CD8-positive, alpha-beta memory T cell (primary cell): ENCODE data around the gene TNNT3. TPM values are rescaled to one million over a fixed set of nuclear protein-coding genes. Genes with fewer than 3 reads are reported as not detected.
"Not testable (repeated sequence)": the region's sequence is repeated elsewhere in the genome, so short reads cannot be mapped to it uniquely, and the experiment has no call there.

Experiments used
- CTCF ChIA-PET: fragments of 350-600 bp; sonication (Branson Sonifier 250); formaldehyde crosslinking; loops from one replicate; lab custom pipeline; 2021; ENCODE audit warnings: antibody characterized with exemption; lab: Charles Lee
- POLR2A ChIA-PET: fragments of 350-600 bp; sonication (Branson Sonifier 250); formaldehyde crosslinking; loops from one replicate; lab custom pipeline; 2021; ENCODE audit warnings: antibody characterized with exemption; lab: Charles Lee
- DNase-seq, 5 donors: peaks; one replicate each; pipeline versions ENCODE4 v3.0.0 to v3.0.0-alpha.2; 2020 to 2022; ENCODE audit warnings: mixed read lengths in 1 of 5
- H3K27ac ChIP-seq: one replicate; pipeline ENCODE4 v1.7.0; 2013; ENCODE audit warnings: low read depth, mild to moderate bottlenecking, low read length, moderate library complexity
- H3K27me3 ChIP-seq: 2 replicates; pipeline ENCODE4 v1.7.0; 2013; ENCODE audit warnings: low read length, mild to moderate bottlenecking; ENCODE audit not compliant: insufficient read depth, poor library complexity, severe bottlenecking
- H3K36me3 ChIP-seq: 2 replicates; pipeline ENCODE4 v1.7.0; 2013; ENCODE audit warnings: mild to moderate bottlenecking, low read length, moderate library complexity; ENCODE audit not compliant: insufficient read depth
- H3K4me1 ChIP-seq: 2 replicates; pipeline ENCODE4 v1.7.0; 2013; ENCODE audit warnings: mild to moderate bottlenecking, low read length, moderate library complexity; ENCODE audit not compliant: insufficient read depth
- H3K4me3 ChIP-seq: 2 replicates; pipeline ENCODE4 v1.7.0; 2013; ENCODE audit warnings: mild to moderate bottlenecking, low read length
- H3K9me3 ChIP-seq: 2 replicates; pipeline ENCODE4 v1.7.0; 2013; ENCODE audit warnings: mild to moderate bottlenecking, low read length
- H3K27ac Mint-ChIP-seq, 8 donors: one replicate each; pipeline ENCODE4 v1.8.0; 2020 to 2021; ENCODE audit warnings: mixed read lengths in 8 of 8, mild to moderate bottlenecking in 6 of 8, inconsistent platforms in 3 of 8, moderate library complexity in 3 of 8
- H3K27me3 Mint-ChIP-seq, 2 donors: one replicate each; pipeline ENCODE4 v1.8.0; 2020 to 2021; ENCODE audit warnings: mixed read lengths in 2 of 2, mild to moderate bottlenecking in 1 of 2, moderate library complexity in 1 of 2
- H3K36me3 Mint-ChIP-seq, 3 donors: one replicate each; pipeline ENCODE4 v1.8.0; 2020 to 2021; ENCODE audit warnings: mixed read lengths in 3 of 3, inconsistent platforms in 1 of 3, mild to moderate bottlenecking in 1 of 3
- H3K4me1 Mint-ChIP-seq, 3 donors: one replicate each; pipeline ENCODE4 v1.8.0; 2020 to 2021; ENCODE audit warnings: mixed read lengths in 3 of 3, inconsistent platforms in 1 of 3, mild to moderate bottlenecking in 1 of 3
- H3K4me3 Mint-ChIP-seq, 7 donors: one replicate each; pipeline ENCODE4 v1.8.0; 2020 to 2021; ENCODE audit warnings: mixed read lengths in 7 of 7, mild to moderate bottlenecking in 6 of 7, moderate library complexity in 4 of 7, inconsistent platforms in 2 of 7
- H3K9me3 Mint-ChIP-seq, 5 donors: one replicate each; pipeline ENCODE4 v1.8.0; 2020 to 2022; ENCODE audit warnings: mixed read lengths in 5 of 5, mild to moderate bottlenecking in 3 of 5, moderate library complexity in 2 of 5, inconsistent platforms in 1 of 5
- polyA plus RNA-seq: library from polyadenylated mRNA; unstranded; fragments of 300-500 nt; fragmentation: Illumina TruSeq; gene quantifications from one replicate; pipeline ENCODE4 v1.2.3, GENCODE V29; 2021
- total RNA-seq, 2 experiments: library from RNA; stranded (reverse); gene quantifications; one replicate each; pipeline ENCODE4 v1.2.3, GENCODE V29; 2021

TNNT3 gene
- total and polyA plus RNA-seq, 3 experiments from 2014 or later: 1.4 to 1.6 TPM; not detected in 1

GRCh38 chr11:1936072-1936780 is 16.7 kb downstream of the TNNT3 start:
- Mint-ChIP-seq H3K9me3 (peaks cover 0 to 1% (median 0%) of the 10 kb centered on the region in 5 donors), H3K36me3 (peaks cover 0 to 2% (median 0%) of the 10 kb centered on the region in 3 donors), H3K4me1 (peaks cover 4 to 11% (median 6%) of the 10 kb centered on the region in 3 donors), H3K27ac (no peak overlapping the region), H3K4me3 (no peak overlapping the region), H3K27me3 (peaks cover 3 to 9% of the 10 kb centered on the region in 2 donors)
- Histone ChIP-seq H3K9me3 (no peaks in the 10 kb centered on the region), H3K27me3 (no peaks in the 10 kb centered on the region), H3K36me3 (no peaks in the 10 kb centered on the region), H3K27ac (no peak overlapping the region), H3K4me3 (no peak overlapping the region), H3K4me1 (no peaks in the 10 kb centered on the region)
- ChIA-PET CTCF (interaction anchor here (0.7 to 3.0 kb wide), 4 partner anchors 23 to 242 kb away, joined by 3 to 10 read pairs (median 5); partner anchors contain the start of gene SYT8), POLR2A (no interaction called here)
- peak in 1 of 5 donors; percentile 39 for DNase-seq

DNA sequence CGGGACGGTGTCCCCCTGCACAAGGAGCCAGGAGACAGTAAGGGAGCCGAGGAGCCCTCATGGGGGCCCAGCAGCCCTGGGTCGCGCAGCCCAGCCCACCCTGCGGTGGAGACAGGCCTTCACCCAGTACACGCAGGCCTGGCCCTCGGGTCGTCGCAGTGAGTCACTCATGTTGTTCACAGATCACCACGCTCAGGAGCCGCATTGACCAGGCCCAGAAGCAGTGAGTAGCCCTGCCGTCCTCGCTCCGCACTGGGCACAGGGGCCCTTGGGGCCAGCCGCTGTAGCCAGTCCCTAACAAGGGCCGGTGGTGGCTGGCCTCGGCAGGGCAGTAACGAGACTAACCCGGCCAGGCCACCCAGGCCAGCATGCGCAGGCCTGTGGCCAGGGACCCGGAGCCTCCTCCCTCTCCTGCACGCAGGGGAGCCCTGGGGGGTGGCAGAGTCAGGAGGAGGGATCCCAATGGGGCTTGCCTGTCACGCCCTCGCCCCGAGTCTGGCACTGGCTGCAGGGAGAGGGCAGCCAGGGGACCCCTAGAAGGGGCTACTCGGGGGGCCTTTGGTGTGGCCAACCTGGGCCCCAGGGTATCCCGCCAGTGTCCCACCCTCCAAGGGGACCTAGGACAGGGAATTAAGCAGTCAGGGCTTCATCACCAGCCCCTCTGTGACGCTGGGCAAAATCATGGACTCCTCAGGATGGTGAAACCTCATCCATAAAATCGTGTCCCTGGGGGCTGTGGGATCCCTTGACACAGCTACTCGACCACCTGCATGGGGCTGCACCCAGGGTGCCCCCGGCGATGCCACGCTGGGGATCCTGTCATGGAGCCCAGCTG is 17.5 kb downstream of the TNNT3 start:
- Histone ChIP-seq H3K4me3 (no peak overlapping the region), H3K36me3 (no peaks in the 10 kb centered on the region), H3K4me1 (no peaks in the 10 kb centered on the region), H3K9me3 (no peaks in the 10 kb centered on the region), H3K27me3 (no peaks in the 10 kb centered on the region), H3K27ac (no peak overlapping the region)
- Mint-ChIP-seq H3K9me3 (peaks cover 0 to 1% (median 0%) of the 10 kb centered on the region in 5 donors), H3K27ac (no peak overlapping the region), H3K4me1 (peaks cover 4 to 11% (median 6%) of the 10 kb centered on the region in 3 donors), H3K36me3 (peaks cover 0 to 2% (median 0%) of the 10 kb centered on the region in 3 donors), H3K4me3 (no peak overlapping the region), H3K27me3 (peaks cover 3 to 9% of the 10 kb centered on the region in 2 donors)
- CTCF ChIA-PET: no interaction called here
- POLR2A ChIA-PET: no interaction called here
- peak in 1 of 5 donors; percentile 31 for DNase-seq

DNA sequence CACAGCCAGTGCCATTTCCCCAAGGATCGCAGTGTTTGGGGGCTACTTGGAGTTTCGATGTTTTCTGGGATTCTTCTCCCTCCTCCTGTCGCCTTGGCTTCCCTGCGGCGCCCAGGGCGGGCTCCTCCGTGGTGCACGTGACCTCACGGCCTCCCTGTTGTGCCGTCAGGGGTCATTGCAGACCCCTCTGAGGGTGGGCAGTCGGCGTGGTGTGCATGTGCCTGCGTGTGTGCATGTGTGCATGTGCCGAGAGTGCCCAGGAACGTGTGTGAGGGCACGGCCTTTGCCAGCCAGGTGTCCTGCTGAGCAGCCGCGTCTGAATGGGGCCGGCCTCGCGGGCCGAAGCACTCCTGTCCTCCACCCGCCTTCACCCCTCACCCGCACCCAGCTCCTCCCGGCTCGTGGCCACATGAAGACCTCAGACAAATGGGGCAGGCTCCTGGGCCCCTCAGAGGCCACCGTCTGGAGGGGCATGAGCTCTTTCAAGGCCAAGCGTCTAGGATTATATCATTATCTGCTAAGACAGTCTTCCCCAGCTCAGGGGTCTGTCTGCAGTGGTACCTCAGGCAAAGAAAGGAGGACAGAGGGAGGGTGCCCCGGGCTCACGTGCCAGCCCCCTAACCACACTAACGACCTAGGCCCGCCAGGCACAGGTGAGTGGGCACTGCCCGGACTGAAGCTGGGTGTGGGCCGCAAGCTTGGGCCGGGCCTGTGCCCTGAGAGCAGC is 18.3 kb downstream of the TNNT3 start:
- Mint-ChIP-seq H3K36me3 (peaks cover 0 to 2% (median 0%) of the 10 kb centered on the region in 3 donors), H3K4me3 (no peak overlapping the region), H3K4me1 (peaks cover 4 to 11% (median 6%) of the 10 kb centered on the region in 3 donors), H3K27ac (no peak overlapping the region), H3K27me3 (peaks cover 3 to 9% of the 10 kb centered on the region in 2 donors), H3K9me3 (peaks cover 0 to 1% (median 0%) of the 10 kb centered on the region in 5 donors)
- Histone ChIP-seq H3K36me3 (no peaks in the 10 kb centered on the region), H3K4me3 (no peak overlapping the region), H3K9me3 (no peaks in the 10 kb centered on the region), H3K27ac (no peak overlapping the region), H3K27me3 (no peaks in the 10 kb centered on the region), H3K4me1 (no peaks in the 10 kb centered on the region)
- POLR2A ChIA-PET: no interaction called here
- CTCF ChIA-PET: no interaction called here
- peak in 1 of 5 donors; percentile 39 for DNase-seq

GRCh38 chr11:1938343-1939005 is 19.0 kb downstream of the TNNT3 start:
- Mint-ChIP-seq H3K4me1 (peaks cover 4 to 11% (median 6%) of the 10 kb centered on the region in 3 donors), H3K36me3 (peaks cover 0 to 2% (median 0%) of the 10 kb centered on the region in 3 donors), H3K27ac (no peak overlapping the region), H3K27me3 (peaks cover 2 to 6% of the 10 kb centered on the region in 2 donors), H3K4me3 (no peak overlapping the region), H3K9me3 (peaks cover 0 to 1% (median 0%) of the 10 kb centered on the region in 5 donors)
- Histone ChIP-seq H3K4me1 (no peaks in the 10 kb centered on the region), H3K27me3 (no peaks in the 10 kb centered on the region), H3K36me3 (no peaks in the 10 kb centered on the region), H3K4me3 (no peak overlapping the region), H3K9me3 (no peaks in the 10 kb centered on the region), H3K27ac (no peak overlapping the region)
- ChIA-PET CTCF (no interaction called here), POLR2A (no interaction called here)
- DNase-seq: peak in 1 of 5 donors; percentile 37

GRCh38 chr11:1939006-1939625 is 19.6 kb downstream of the TNNT3 start:
- H3K36me3 Mint-ChIP-seq: peaks cover 0 to 2% (median 0%) of the 10 kb centered on the region in 3 donors
- H3K4me1 Mint-ChIP-seq: peaks cover 4 to 11% (median 6%) of the 10 kb centered on the region in 3 donors
- no peaks in the 10 kb centered on the region for H3K36me3 ChIP-seq
- H3K27ac ChIP-seq: no peak overlapping the region
- H3K4me1 ChIP-seq: no peaks in the 10 kb centered on the region
- CTCF ChIA-PET: no interaction called here
- peaks cover 0 to 3% of the 10 kb centered on the region in 2 donors for H3K27me3 Mint-ChIP-seq
- peak overlapping the region in 2 of 7 donors; percentile 32 to 58 for H3K4me3 Mint-ChIP-seq
- H3K9me3 ChIP-seq: no peaks in the 10 kb centered on the region
- H3K9me3 Mint-ChIP-seq: no peaks in the 10 kb centered on the region
- H3K27me3 ChIP-seq: no peaks in the 10 kb centered on the region
- peak in 1 of 5 donors; percentile 47 for DNase-seq
- POLR2A ChIA-PET: no interaction called here
- no peak overlapping the region for H3K4me3 ChIP-seq
- H3K27ac Mint-ChIP-seq: peak overlapping the region in 2 of 8 donors; percentile 19 to 21

DNA sequence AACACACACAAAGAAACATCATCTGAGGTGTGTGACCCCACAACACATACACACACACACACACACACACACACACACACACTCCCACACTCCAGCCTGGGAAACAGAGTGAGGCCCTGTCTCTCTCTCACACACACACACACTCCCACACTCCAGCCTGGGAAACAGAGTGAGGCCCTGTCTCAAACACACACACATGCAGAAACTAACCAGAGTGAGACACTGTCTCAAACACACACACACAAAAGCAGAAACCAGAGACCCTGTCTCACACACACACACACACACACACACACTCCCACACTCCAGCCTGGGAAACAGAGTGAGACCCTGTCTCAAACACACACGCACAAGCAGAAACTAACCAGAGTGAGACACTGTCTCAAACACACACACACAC is 20.3 kb downstream of the TNNT3 start:
- H3K4me1 ChIP-seq, H3K27ac ChIP-seq, H3K36me3 Mint-ChIP-seq, H3K4me3 ChIP-seq, POLR2A ChIA-PET, H3K9me3 Mint-ChIP-seq, H3K9me3 ChIP-seq, CTCF ChIA-PET, H3K27me3 Mint-ChIP-seq, H3K36me3 ChIP-seq, H3K27me3 ChIP-seq: not testable (repeated sequence)
- peak overlapping the region in 2 of 7 donors; percentile 10 to 52 for H3K4me3 Mint-ChIP-seq
- H3K27ac Mint-ChIP-seq: peak overlapping the region in 5 of 8 donors; percentile 20 to 88 (median 40)
- peaks cover 4 to 11% (median 6%) of the 10 kb centered on the region in 3 donors for H3K4me1 Mint-ChIP-seq
- peak in 1 of 5 donors; percentile 19 for DNase-seq

DNA sequence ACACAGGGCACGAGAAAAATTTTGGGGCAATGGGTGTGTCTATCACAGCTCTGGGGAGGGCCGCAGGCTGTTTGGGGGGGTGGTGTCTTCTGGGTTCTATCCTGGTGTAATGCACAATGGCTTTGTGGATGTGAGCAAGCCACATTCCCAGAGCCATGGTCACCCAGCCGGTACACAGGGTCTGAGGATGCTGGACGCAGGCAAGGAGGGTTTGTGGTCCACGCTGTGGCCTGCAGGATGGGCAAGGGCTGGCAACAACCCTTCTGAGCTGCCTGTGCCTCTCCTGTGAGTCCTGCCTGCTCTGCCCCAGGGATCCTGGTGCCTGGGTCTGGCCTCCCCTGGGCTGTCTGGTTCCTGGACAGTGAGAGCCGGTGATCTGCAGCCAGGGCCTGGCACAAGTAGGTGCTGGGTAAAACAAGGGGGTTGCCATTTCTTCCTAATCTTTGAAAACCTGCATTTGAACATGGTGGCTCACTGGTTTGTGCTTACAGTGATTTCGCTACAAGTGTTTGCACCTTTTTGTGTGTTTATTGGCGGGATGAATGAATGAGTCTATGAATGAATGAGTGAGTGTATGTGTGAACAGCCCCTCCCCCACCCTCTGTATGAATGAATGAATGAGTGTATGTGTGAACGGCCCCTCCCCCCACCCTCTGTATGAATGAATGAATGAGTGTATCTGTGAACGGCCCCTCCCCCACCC is 23.2 kb downstream of the TNNT3 start:
- no peak overlapping the region for H3K4me3 ChIP-seq
- Mint-ChIP-seq H3K27ac (no peak overlapping the region), H3K4me1 (peaks cover 4 to 11% (median 6%) of the 10 kb centered on the region in 3 donors), H3K27me3 (peaks cover 0 to 3% of the 10 kb centered on the region in 2 donors), H3K36me3 (no peaks in the 10 kb centered on the region), H3K9me3 (no peaks in the 10 kb centered on the region), H3K4me3 (no peak overlapping the region)
- ChIA-PET CTCF (no interaction called here), POLR2A (no interaction called here)
- no peaks in the 10 kb centered on the region for H3K4me1 ChIP-seq
- no peaks in the 10 kb centered on the region for H3K9me3 ChIP-seq
- no peaks in the 10 kb centered on the region for H3K27me3 ChIP-seq
- no peak overlapping the region for H3K27ac ChIP-seq
- no peaks in the 10 kb centered on the region for H3K36me3 ChIP-seq
- DNase-seq: peak in 2 of 5 donors; percentile 0 to 30
